Testis (tissue), 2 donors: ENCODE data around the gene POLD4.

Source experiments
- POLR2A ChIP-seq: fragments of 450-650 bp; IDR thresholded peaks from one replicate; pipeline ENCODE4 v1.6.1; 2017; ENCODE audit warnings: antibody characterized with exemption, mild to moderate bottlenecking, moderate library complexity
- TF ChIP-seq, protein P1 (sequence below), 3 experiments: fragments of 450-650 bp in 2 of 3; fragments of 200-600 bp in 1 of 3; sonication (generic) in 1 of 3; IDR thresholded peaks; one replicate each; pipeline ENCODE4 v1.5.1; 2016 to 2019; ENCODE audit warnings: antibody characterized with exemption in 3 of 3, mild to moderate bottlenecking in 2 of 3, moderate library complexity in 1 of 3

DNA sequence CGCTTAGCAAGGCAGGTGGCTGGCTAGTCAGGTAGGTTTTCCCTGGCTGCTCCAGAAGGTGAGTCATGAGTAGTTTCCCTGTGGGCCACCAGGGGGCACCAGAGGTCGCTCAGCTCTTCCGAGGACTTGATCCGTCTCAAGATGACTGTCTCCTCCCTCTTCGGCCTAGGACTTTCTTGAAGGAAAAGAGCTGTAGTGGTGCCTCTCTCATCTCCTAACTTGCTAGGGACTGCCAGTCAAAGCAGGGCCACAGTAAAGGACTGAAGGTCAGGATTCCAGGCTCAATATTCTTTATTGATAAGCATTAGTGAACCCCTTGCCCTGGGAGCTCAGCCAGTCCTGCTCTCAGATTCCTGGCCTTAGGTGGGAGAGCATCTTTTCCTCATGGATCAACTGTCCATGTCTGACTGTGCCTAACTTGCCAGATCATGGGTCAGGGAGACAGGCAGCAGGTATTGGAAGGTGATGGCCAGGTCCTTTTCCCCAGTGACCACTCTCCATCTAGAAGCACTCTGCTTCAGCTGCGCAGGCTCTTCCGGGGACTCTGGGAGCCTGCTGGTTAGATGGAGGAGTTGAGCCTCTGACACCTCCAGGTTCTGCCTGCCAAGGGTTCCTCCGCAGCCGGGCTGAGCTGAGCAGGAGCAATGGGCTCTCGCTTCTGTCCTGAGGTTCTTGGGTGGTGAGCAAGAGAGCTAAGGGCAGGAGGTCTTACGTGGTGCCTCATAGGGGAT lies 1.9 kb downstream of the POLD4 start:
- TF ChIP-seq, protein P1, sequence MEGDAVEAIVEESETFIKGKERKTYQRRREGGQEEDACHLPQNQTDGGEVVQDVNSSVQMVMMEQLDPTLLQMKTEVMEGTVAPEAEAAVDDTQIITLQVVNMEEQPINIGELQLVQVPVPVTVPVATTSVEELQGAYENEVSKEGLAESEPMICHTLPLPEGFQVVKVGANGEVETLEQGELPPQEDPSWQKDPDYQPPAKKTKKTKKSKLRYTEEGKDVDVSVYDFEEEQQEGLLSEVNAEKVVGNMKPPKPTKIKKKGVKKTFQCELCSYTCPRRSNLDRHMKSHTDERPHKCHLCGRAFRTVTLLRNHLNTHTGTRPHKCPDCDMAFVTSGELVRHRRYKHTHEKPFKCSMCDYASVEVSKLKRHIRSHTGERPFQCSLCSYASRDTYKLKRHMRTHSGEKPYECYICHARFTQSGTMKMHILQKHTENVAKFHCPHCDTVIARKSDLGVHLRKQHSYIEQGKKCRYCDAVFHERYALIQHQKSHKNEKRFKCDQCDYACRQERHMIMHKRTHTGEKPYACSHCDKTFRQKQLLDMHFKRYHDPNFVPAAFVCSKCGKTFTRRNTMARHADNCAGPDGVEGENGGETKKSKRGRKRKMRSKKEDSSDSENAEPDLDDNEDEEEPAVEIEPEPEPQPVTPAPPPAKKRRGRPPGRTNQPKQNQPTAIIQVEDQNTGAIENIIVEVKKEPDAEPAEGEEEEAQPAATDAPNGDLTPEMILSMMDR (IDR thresholded peaks at IDR 0.05), result peak; percentile 83 to 94 (median 90)
- TF ChIP-seq POLR2A, result no peak
